Measurements from ENCODE around the gene ELK3. TPM values are rescaled to one million over a fixed set of nuclear protein-coding genes. Genes with fewer than 3 reads are reported as not detected.

Gene ELK3
- total RNA-seq, 1 donor from 2014 or later: 60.8 TPM

DNA sequence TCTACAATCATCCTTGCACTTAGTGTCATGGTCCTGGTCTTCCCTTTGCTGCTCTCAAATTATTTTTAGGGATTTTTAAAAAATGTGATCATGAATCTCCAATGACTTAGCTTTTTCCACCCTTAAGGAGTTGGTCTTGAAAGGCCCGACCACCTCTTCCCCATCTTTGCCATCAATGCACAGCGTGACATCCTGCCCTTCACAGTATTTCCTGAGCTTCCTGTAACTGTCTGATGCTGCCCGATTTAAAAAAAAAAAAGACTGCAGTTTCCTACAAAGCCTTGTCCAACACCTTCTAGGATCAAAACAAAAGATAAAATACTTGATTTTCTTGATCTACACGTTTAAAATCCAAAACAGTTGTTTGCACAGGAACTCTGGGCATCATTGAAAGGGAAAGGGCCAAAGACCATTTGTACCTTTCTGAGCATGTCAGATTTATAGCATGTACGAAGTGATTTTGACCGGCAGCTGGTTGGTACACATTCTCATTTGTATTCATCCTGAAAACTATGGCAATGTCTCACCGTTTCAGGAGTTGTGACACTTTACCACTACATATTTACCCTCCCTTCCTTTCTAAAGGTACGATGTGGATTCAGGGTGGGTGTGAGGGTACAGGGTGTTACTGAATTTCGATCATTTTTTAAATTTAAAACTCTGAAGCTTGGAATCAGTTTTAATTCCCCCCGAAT lies 7.4 kb upstream of the ELK3 start:
- DNase-seq: no peak
- CTCF ChIA-PET: interaction anchor here (0.9 kb wide), 1 partner anchor 28 kb away, joined by 4 read pairs; no protein-coding TSS in a partner anchor
- no peak overlapping the region for H3K27ac Mint-ChIP-seq
- TF ChIP-seq, protein P1, sequence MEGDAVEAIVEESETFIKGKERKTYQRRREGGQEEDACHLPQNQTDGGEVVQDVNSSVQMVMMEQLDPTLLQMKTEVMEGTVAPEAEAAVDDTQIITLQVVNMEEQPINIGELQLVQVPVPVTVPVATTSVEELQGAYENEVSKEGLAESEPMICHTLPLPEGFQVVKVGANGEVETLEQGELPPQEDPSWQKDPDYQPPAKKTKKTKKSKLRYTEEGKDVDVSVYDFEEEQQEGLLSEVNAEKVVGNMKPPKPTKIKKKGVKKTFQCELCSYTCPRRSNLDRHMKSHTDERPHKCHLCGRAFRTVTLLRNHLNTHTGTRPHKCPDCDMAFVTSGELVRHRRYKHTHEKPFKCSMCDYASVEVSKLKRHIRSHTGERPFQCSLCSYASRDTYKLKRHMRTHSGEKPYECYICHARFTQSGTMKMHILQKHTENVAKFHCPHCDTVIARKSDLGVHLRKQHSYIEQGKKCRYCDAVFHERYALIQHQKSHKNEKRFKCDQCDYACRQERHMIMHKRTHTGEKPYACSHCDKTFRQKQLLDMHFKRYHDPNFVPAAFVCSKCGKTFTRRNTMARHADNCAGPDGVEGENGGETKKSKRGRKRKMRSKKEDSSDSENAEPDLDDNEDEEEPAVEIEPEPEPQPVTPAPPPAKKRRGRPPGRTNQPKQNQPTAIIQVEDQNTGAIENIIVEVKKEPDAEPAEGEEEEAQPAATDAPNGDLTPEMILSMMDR (IDR thresholded peaks at IDR 0.05): no peak
- H3K4me3 Mint-ChIP-seq: no peak overlapping the region
- H3K27me3 Mint-ChIP-seq: no peaks in the 10 kb centered on the region
- ATAC-seq (ENCODE audit: low read depth): no peak
- peaks cover 44% of the 10 kb centered on the region for H3K4me1 Mint-ChIP-seq
- POLR2A ChIA-PET: interaction anchor here (0.5 to 1.0 kb wide), 3 partner anchors 9 to 65 kb away, joined by 3 to 6 read pairs (median 4); no protein-coding TSS in a partner anchor
- peaks cover 3% of the 10 kb centered on the region for H3K9me3 Mint-ChIP-seq
- H3K36me3 Mint-ChIP-seq (ENCODE audit: low read depth): no peaks in the 10 kb centered on the region
- intact Hi-C loops (cut with micrococcal nuclease): no loop called here

- POLR2A ChIA-PET: no interaction called here
- peaks cover 56% of the 10 kb centered on the region for H3K4me1 Mint-ChIP-seq
- peaks cover 3% of the 10 kb centered on the region for H3K9me3 Mint-ChIP-seq
- H3K27me3 Mint-ChIP-seq: no peaks in the 10 kb centered on the region
- DNase-seq (no peak), ATAC-seq (ENCODE audit: low read depth) (no peak)
- intact Hi-C loops (cut with micrococcal nuclease): no loop called here
- H3K4me3 Mint-ChIP-seq: no peak overlapping the region
- no peak overlapping the region for H3K27ac Mint-ChIP-seq
- CTCF ChIA-PET: no interaction called here
- TF ChIP-seq, protein P1 (IDR thresholded peaks at IDR 0.05): no peak
- H3K36me3 Mint-ChIP-seq (ENCODE audit: low read depth): no peaks in the 10 kb centered on the region
Observed at GRCh38 chr12:96187956-96188355, 6.2 kb upstream of the ELK3 start.

DNA sequence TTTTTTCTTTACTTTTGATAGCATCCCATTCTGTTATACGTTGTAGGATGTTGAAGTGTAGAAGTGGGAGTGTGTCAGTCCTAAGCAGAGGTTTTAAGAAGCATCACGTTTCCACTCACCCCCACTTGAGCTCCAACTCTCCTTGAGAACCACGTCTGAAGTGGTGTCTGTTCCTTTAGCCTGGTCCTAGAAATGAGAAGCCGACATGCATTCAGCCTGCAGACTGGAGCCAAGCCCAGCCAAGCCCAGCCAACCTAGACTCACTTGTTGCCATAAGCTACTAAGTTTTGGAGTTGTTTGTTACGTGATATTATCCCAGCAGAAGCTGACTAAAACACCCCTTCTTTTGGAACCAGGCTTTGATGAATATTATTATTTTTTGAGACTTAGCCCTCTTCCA lies 4.4 kb upstream of the ELK3 start:
- no peak for ATAC-seq (ENCODE audit: low read depth)
- Mint-ChIP-seq H3K9me3 (no peaks in the 10 kb centered on the region), H3K27me3 (no peaks in the 10 kb centered on the region), H3K36me3 (ENCODE audit: low read depth) (peaks cover 3% of the 10 kb centered on the region), H3K4me3 (no peak overlapping the region), H3K4me1 (peaks cover 64% of the 10 kb centered on the region), H3K27ac (peak overlapping the region; percentile 9)
- POLR2A ChIA-PET: interaction anchor here (0.8 to 2.8 kb wide), 7 partner anchors 16 to 190 kb away, joined by 3 to 12 read pairs (median 4); no protein-coding TSS in a partner anchor
- TF ChIP-seq, protein P1 (IDR thresholded peaks at IDR 0.05): no peak
- no peak for DNase-seq
- CTCF ChIA-PET: interaction anchor here (1.8 kb wide), 1 partner anchor 25 kb away, joined by 6 read pairs; no protein-coding TSS in a partner anchor
- intact Hi-C loops (cut with micrococcal nuclease): loop anchor here (10.0 kb wide), 1 partner anchor 615 kb away; no protein-coding TSS in a partner anchor

- Mint-ChIP-seq H3K27ac (peak overlapping the region; percentile 75), H3K27me3 (no peaks in the 10 kb centered on the region), H3K9me3 (no peaks in the 10 kb centered on the region), H3K4me3 (peak overlapping the region; percentile 64), H3K36me3 (ENCODE audit: low read depth) (peaks cover 10% of the 10 kb centered on the region), H3K4me1 (peaks cover 67% of the 10 kb centered on the region)
- TF ChIP-seq, protein P1 (IDR thresholded peaks at IDR 0.05): no peak
- DNase-seq (no peak), ATAC-seq (ENCODE audit: low read depth) (peak; percentile 20)
- ChIA-PET CTCF (interaction anchor here (0.6 to 1.8 kb wide), 4 partner anchors 25 to 217 kb away, joined by 3 to 6 read pairs (median 4); no protein-coding TSS in a partner anchor), POLR2A (interaction anchor here (0.7 to 2.8 kb wide), 9 partner anchors 9 to 190 kb away, joined by 3 to 12 read pairs (median 4); no protein-coding TSS in a partner anchor)
- intact Hi-C loops (cut with micrococcal nuclease): loop anchor here (10.0 kb wide), 1 partner anchor 616 kb away; no protein-coding TSS in a partner anchor
Observed at GRCh38 chr12:96190413-96191108, 3.6 kb upstream of the ELK3 start.

Data from activated B cell treated with CpG ODN at 0.5 μM for 24 hours (primary cell).